Prostate gland (tissue), 2 donors: Measurements from ENCODE around the gene UROS.

ENCODE experiments used
- CTCF ChIP-seq, 4 experiments: fragments of 200-600 bp in 2 of 4; fragments of 450-650 bp in 2 of 4; sonication (generic) in 2 of 4; IDR thresholded peaks; 1 replicate in 3 of 4; 2 replicates in 1 of 4; pipeline ENCODE4 v1.5.1; 2016 to 2019; ENCODE audit warnings: antibody characterized with exemption in 4 of 4, mild to moderate bottlenecking in 2 of 4, moderate library complexity in 2 of 4
- POLR2A ChIP-seq: fragments of 450-650 bp; IDR thresholded peaks from one replicate; pipeline ENCODE4 v1.6.1; 2016; ENCODE audit warnings: antibody characterized with exemption, mild to moderate bottlenecking
- POLR2AphosphoS5 ChIP-seq: sonication (generic); formaldehyde crosslinking; IDR thresholded peaks from one replicate; pipeline ENCODE4 v1.6.1; 2017; ENCODE audit warnings: antibody characterized with exemption

- TF ChIP-seq POLR2A = no peak
- no peak for TF ChIP-seq CTCF (IDR thresholded peaks at IDR 0.05)
- TF ChIP-seq POLR2AphosphoS5 = no peak
Observed at GRCh38 chr10:125816548-125816947, 6.5 kb downstream of the UROS start.
